ENCODE measurements around the gene FAXDC2.

FAXDC2 gene
- total RNA-seq, result 0 to 0.54 reads per million in 2 donors

DNA sequence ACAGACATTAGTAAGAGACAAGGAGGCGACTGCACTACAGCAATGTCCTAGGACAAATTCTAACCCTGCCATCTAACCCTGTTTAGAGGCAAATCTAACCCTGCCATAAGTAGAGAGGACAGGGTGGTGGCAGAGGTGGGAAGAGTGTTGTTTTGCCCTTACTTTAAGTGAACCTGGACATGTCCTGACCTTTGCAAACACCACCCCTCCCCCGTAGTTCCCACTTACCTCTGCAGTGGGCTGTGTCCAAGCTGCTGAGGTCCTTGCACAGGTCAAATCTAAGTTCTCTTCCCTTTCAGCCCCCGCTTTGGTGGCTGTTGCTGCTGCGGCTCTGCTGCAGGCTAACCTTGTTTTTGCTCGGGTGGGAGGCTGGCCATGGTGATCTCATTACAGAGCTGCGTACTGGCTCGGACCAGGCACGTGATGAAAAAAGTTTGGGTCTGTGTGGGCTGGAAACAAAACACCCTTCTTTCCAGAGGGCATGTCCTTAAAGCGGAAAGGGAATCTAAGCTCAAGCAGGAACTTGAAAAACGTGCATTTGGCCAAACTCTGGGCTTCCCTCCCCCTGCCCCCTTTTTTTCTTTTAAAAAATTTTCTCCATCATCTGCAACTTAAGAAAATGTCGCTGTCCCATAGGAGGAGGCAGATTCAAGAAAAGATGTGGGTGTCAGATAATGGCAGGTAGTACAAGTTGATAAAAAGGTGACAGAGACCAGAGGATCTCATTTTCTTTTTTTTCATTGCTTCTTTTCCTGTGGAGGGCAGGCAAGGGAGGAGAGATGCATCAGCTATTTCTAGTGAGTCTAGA, at the start of gene FAXDC2:
TSS of gene FAXDC2 (minus strand) at position 349 of the 808 bp plus-strand sequence. CDS start 12,425 bp downstream, outside the sequence.
- no peak for DNase-seq

DNA sequence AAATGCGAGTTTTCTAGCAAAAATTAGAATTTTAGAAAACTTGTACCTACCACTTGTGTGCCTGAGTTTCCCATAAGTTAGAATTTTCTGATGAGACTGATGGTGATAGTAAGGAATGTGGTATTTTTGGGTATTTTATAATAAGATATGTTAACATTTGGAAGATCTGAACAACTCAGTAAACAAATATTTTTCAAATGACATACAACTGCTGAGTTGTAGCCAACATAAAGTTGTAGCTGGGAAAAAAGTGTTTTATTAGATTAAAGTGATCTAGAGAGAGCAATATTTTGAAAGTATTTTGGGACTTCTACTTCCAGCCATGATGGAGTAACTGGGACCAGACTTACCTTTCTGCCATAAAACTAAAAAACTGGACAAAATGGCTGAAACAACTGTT, 49.7 kb upstream of the FAXDC2 start:
- no peak for DNase-seq

DNA sequence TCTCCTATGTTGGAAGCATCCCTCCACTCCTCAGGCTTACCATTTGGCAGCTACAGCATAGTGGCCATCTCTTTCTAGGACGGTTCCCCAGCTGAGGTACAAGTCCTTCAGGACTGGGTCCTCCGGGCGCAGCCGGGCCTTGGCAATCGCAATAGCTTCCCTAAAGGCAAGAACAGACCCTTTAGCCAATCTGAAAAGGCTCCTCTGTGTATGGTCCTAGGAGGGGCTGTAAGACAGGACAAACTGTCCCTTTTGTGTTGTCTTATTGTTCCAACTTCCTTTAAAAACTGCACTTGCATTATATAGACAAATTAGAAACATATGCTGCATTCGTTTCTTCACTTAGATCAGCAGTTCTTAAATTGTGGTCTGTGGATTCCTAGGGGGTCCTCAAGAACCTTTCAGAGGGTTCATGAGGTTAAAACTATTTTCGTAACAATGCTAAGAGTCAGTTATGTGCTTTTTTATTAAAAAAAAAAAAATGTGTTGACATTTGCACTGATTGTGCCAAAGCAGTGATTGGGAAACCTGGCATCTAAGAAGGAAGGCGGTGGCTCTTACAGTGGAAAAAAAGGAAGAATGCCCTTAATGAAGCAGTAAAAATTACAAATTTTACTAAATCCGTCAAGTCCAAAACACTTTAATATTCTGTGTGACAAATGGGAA, 48.9 kb upstream of the FAXDC2 start:
- no peak for DNase-seq

DNA sequence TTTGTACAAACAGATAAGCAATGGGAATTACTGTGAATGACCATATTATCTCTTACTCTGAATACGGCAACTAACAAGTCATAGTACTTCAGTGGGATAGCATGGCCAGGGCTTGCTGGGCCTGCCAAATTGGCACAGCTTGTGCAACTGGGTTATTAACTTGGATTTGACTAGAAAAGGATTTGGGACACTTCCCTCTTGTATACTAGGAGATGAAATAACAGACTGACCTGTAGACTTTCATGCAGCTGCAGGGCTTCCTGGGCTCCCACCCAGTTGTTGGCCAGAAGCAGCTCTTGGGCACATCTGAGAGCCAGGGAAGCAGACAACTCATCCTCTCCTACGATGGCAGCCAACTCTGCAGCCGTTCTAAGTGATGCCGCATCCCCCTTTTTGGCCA, 47.8 kb upstream of the FAXDC2 start:
- no peak for DNase-seq

DNA sequence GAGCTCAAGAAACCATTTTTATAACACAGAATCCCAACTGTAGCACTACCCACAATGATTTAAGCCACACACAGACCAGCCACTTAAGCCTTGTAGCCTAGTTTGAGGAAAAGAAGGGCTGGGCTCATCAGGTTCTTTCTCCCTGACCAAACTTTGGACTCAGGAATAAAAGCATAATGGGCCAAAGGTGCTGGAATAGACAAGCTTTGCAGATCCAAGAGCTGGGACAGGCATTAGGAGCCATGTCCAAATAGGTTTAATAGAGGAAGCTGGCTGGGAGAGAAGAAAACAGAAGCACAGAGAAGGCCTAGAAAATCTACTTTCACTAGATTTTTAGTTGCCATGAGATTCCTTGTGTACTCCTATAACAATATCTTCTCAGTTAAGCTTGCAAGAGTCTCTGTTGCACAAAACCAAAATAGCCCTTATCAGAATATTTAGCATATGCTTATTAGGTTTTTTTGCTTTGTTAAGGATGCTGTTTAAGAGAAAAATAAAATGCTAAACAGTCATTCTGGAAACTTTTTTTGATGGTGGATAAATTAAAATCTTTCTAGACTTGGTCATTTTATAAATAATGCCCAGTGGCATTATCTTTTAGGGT, 46.3 kb upstream of the FAXDC2 start:
- no peak for DNase-seq

DNA sequence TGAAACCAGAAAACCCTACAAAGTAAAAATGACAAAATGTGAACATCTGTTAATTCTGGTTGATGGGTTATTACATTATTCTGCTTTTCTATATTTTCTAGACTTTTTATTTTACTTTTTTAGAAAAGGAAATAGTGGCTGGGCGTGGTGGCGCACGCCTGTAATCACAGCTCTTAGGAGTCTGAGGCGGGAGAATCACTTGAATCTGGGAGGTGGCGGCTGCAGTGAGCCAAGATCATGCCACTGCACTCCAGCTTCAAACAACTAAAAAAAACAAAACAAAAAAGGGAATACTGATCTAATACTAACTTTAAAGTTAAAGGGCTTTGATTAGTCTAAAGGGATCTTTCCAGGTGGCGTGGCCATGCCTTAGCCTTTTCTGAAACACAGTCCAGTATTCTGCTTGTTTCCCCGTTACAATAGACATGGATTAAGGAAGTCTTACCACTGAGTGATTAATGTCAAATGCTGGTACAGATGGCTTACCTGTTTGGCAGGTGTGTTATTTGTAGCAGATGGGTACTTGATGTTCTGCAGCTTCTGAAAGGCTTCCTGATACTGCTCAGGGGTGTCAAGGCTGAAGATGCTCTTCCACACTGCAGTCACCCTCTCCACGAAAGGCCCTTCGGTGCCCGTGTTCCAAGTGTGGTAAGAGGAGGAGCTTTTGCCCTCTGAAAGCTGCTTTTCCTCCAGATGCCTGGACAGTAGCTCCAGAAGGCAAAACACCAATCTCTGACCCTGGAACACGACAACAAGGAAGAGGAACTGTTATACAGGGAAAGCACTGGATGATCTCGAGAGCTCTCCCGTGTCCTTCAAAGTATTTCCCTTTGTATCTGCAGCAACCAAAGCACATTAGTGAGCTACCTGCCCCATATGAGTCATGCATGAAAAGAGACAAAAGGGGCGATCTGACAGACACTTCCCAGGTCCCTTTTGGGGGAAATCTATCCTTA, 45.5 kb upstream of the FAXDC2 start:
- DNase-seq, result no peak

GRCh38 chr5:154893381-154893780, 43.0 kb upstream of the FAXDC2 start:
- no peak for DNase-seq

DNA sequence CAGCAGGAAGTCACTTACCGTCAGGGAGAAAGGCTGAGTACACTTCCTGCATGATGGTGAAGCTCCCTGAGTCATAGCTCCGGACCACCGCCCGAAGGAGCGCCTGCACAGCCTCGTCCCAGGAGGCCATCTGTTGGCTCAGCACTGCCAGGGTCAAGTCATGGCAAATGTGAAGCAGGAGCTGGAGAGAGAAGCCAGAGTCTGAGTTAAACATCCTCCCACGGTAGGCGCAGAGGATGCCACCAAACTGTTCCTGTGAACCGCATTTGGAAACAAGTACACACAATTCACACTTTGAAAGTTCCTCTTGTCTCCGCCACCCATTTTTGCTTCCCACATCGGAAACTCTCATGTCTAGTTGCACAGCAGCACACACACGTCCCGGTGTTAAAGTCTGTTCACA, 42.0 kb upstream of the FAXDC2 start:
- DNase-seq, result no peak

GRCh38 chr5:154885439-154885838, 35.0 kb upstream of the FAXDC2 start:
- DNase-seq, result no peak

DNA sequence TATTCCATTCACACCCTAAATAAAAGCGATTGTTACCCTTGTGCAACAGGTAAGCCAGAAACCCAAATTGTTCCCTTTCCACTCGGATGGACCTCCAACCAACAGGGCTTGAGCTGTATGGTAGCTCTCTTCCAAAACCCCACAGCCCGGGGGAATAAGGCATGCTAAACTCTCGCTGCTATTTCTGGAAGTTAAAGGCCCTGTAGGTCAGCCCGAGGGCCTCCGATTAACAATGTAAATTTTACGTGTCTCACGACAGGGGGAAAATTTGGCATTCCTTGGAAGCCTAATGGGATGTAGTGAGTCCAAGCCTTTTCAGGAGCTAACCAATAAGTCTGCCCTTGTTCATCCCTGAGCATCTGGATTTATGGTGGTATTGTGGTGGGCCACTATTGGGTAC, 34.0 kb upstream of the FAXDC2 start:
- no peak for DNase-seq

- DNase-seq, result no peak
These were observed 31.6 kb upstream of the FAXDC2 start for GRCh38 chr5:154881986-154882385.

DNA sequence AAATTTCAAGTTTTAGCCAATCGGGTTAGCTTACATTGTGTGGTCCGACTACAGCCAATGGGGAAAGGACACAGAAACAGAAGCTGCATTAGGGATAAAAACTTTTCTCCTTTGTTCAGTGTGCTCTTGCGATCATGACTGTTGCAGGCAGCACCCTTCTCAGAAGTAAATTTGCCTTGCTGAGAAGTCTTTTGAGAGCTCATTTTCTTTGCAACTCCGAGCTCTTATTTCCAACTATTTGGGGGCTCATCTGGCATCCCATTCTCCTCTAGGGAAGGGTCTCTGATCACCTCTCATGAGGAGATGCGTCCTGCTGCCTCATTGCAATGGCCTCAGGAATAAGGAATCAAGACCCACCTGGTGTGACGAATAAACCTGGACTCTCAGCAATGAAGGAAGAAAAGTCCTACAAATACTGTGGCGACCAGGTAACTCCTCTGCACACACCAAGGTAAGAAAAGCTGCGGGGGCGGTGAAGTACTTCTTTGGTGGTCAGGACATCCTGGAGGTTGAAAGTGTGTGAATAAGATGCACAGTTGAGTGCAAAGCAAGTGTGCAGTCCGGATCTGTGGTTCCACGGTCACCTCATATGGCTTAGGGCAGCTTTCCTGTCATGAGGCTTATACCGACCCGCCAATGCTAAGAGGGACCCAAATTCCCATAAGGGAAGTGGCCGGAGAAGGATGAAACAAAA, 28.4 kb upstream of the FAXDC2 start:
- no peak for DNase-seq

- no peak for DNase-seq
These were observed 23.5 kb upstream of the FAXDC2 start for GRCh38 chr5:154873791-154874331.

DNA sequence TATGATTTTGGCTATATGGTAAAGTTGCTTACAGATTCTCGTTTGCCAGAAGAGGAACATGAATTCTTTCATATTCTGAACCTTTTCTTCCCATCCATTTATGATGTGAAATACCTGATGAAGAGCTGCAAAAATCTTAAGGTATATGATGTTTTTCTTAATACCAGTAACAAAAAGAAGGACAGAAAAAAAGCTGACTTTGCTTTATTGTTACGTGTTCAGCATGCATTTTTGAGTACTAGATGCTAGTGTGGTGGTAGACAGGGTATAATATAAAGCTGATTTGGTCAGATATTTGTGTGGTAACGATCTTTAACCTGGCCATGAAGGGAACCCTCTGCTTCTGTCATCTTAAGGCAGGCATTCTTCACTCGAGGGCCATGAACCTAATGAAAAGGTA, 21.3 kb upstream of the FAXDC2 start:
- no peak for DNase-seq

DNA sequence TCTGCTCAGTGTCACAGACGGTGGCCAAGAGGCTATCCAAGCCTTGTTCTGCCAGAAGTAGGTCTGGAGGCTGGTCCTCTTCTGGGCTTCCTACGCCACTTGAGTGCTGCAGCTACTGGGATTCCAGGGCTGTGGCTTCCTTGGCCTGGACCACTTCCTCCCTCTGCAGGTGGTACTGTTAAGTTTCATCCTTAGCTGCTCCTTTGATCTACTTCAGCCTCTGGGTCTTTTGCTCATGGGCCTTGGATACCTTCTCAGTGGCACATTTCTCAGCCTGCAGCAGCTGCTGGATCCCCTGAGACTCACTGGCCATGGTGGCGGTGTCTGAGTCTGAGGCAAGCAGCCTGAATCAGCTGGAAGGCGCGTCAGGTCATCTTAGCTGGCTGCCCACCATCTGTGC, 18.3 kb upstream of the FAXDC2 start:
- no peak for DNase-seq

GRCh38 chr5:154866841-154867240, 16.4 kb upstream of the FAXDC2 start:
- no peak for DNase-seq

GRCh38 chr5:154865466-154866184, 15.2 kb upstream of the FAXDC2 start:
- DNase-seq, result no peak

- DNase-seq, result no peak
These were observed 13.1 kb upstream of the FAXDC2 start for GRCh38 chr5:154863291-154864080.

DNA sequence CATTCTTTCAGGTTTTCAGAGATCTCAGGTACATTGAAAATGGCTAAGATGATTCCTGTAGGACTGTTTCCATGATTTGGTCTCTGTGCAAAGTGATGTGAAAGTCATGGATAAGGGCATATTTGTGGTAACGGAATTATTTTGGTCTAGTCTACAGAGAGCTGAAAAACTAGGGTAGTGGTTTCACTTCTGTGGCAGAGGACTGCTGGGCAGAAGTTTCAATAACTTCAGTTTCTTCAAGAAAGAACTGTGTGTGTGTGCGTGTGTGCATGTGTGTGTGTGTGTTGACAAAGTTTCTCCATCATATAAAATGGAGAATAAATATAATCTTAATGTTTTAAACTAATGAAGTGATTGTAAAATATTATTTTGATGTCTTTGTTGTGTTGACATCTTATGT, 12.4 kb upstream of the FAXDC2 start:
- DNase-seq, result peak in 1 of 5 experiments; percentile 47

GRCh38 chr5:154861946-154862345, 11.5 kb upstream of the FAXDC2 start:
- DNase-seq, result no peak
